HepG2 (cell line): Measurements from ENCODE around the gene MEI1. TPM values are rescaled to one million over a fixed set of nuclear protein-coding genes. Genes with fewer than 3 reads are reported as not detected.

Source experiments
- ATF1 ChIP-seq: IDR thresholded peaks from 2 replicates; pipeline ENCODE4 v1.6.1; 2016; ENCODE audit warnings: mild to moderate bottlenecking, control low read depth
- CHD2 ChIP-seq: IDR thresholded peaks from 2 replicates; pipeline ENCODE4 v1.6.1; 2011; ENCODE audit warnings: low read depth, low read length, improper control_type of control experiment
- FOXO4 ChIP-seq: sonication (generic); formaldehyde crosslinking; conservative IDR thresholded peaks from 2 replicates; pipeline ENCODE4 v1.8.1; 2023; ENCODE audit warnings: missing genetic modification reagents
- FOXP4 ChIP-seq: sonication (generic); formaldehyde crosslinking; IDR thresholded peaks from 2 replicates; pipeline ENCODE4 v1.4.0; 2020; ENCODE audit warnings: missing genetic modification reagents
- GMEB2 ChIP-seq: IDR thresholded peaks from 2 replicates; pipeline ENCODE4 v1.6.1; 2016; ENCODE audit warnings: missing biosample characterization, missing genetic modification reagents, low read depth
- HNRNPK ChIP-seq: fragments of 200-400 bp; formaldehyde crosslinking; IDR thresholded peaks from 2 replicates; pipeline ENCODE4 v1.6.1; 2018; ENCODE audit warnings: low read length, low read depth, moderate library complexity, mild to moderate bottlenecking; ENCODE audit not compliant: poor library complexity, severe bottlenecking
- IRX3 ChIP-seq: sonication (generic); formaldehyde crosslinking; IDR thresholded peaks from 2 replicates; pipeline ENCODE4 v1.8.1; 2023; ENCODE audit warnings: mild to moderate bottlenecking, low read depth, missing genetic modification reagents, borderline replicate concordance
- MTERF4 ChIP-seq: sonication (generic); formaldehyde crosslinking; IDR thresholded peaks from 2 replicates; pipeline ENCODE4 v1.8.0; 2023; ENCODE audit warnings: mild to moderate bottlenecking, missing genetic modification reagents
- PHF20 ChIP-seq: sonication (generic); formaldehyde crosslinking; IDR thresholded peaks from 2 replicates; pipeline ENCODE4 v1.5.0; 2020; ENCODE audit warnings: mild to moderate bottlenecking, missing genetic modification reagents
- RXRA ChIP-seq: sonication (generic); formaldehyde crosslinking; IDR thresholded peaks from 2 replicates; pipeline ENCODE4 v1.5.1; 2020; ENCODE audit warnings: missing genetic modification reagents
- SIX4 ChIP-seq: sonication (generic); formaldehyde crosslinking; IDR thresholded peaks from 2 replicates; pipeline ENCODE4 v1.4.0; 2020; ENCODE audit warnings: missing genetic modification reagents
- SP1 ChIP-seq, 2 experiments: fragments of 450-650 bp in 1 of 2; sonication (generic) in 1 of 2; formaldehyde crosslinking in 1 of 2; IDR thresholded peaks; 2 replicates each; pipeline versions ENCODE4 v1.4.0 to v1.6.1; 2016 to 2020; ENCODE audit warnings: missing genetic modification reagents in 1 of 2
- THAP9 ChIP-seq: sonication (generic); formaldehyde crosslinking; IDR thresholded peaks from 2 replicates; pipeline ENCODE4; 2020; ENCODE audit warnings: missing genetic modification reagents, mild to moderate bottlenecking, borderline replicate concordance
- TOE1 ChIP-seq: sonication (generic); formaldehyde crosslinking; IDR thresholded peaks from 2 replicates; pipeline ENCODE4 v1.4.0; 2020; ENCODE audit warnings: mild to moderate bottlenecking, missing genetic modification reagents
- TOPORS ChIP-seq: sonication (generic); formaldehyde crosslinking; IDR thresholded peaks from 2 replicates; pipeline ENCODE4 v1.8.0; 2023; ENCODE audit warnings: mild to moderate bottlenecking, missing genetic modification reagents
- ZNF546 ChIP-seq: sonication (generic); formaldehyde crosslinking; conservative IDR thresholded peaks from 2 replicates; pipeline ENCODE4 v1.8.1; 2023; ENCODE audit warnings: mild to moderate bottlenecking, missing genetic modification reagents
- ZNF781 ChIP-seq: sonication (generic); formaldehyde crosslinking; IDR thresholded peaks from 2 replicates; pipeline ENCODE4 v1.5.1; 2020; ENCODE audit warnings: borderline replicate concordance, mild to moderate bottlenecking, missing genetic modification reagents; ENCODE audit errors: not compliant biosample characterization
- polyA plus RNA-seq, 8 experiments: library from polyadenylated mRNA; depleted of rRNA in 3 of 8; stranded (reverse) in 7 of 8; unstranded in 1 of 8; fragments of >200 nt; fragmentation: Illumina TruSeq in 4 of 8; extraction: Trizol in 4 of 8; gene quantifications; 2 replicates each; pipeline versions ENCODE4 v1.2.1 to v1.2.3, GENCODE V29; 2011 to 2016; ENCODE audit warnings: low read depth in 4 of 8, missing spikeins in 1 of 8, mixed read lengths in 1 of 8; ENCODE audit not compliant: insufficient read depth in 1 of 8
- total RNA-seq, 5 experiments: library from RNA; depleted of rRNA; stranded (reverse); fragments of >200 nt; fragmentation: Illumina TruSeq; extraction: Trizol; gene quantifications; 2 replicates each; pipeline ENCODE4 v1.2.3, GENCODE V29; 2016; ENCODE audit warnings: low read depth in 1 of 5

MEI1 gene
- total and polyA plus RNA-seq, 2 of the 13 experiments (the other 11 are each of a cell fraction or from before 2014, with no cell fraction given): 0.75 to 1.9 TPM

GRCh38 chr22:41688365-41689211 lies 10.7 kb upstream of the MEI1 start, which contains the start of gene SNU13 (continued):
- TF ChIP-seq FOXO4 (CRISPR knock-in tag): 0 out of 2 replicates have a peak, but pooled peaks have one; percentile 33
- peak; percentile 39; the same call in 1 of the 2 replicates for TF ChIP-seq FOXP4
- TF ChIP-seq ZNF546 (CRISPR knock-in tag): peak; percentile 100
- no peak for TF ChIP-seq HNRNPK
- peak; percentile 38; the same call in 1 of the 2 replicates for TF ChIP-seq SIX4 (CRISPR knock-in tag)
- TF ChIP-seq IRX3 (CRISPR knock-in tag): peak; percentile 92
- peak; percentile 49; the same call in 1 of the 2 replicates for TF ChIP-seq TOPORS (CRISPR knock-in tag)
- TF ChIP-seq THAP9 (CRISPR knock-in tag): peak; percentile 89
- TF ChIP-seq ATF1 (CRISPR knock-in tag): peak; percentile 80
- no peak for TF ChIP-seq SP1 (IDR thresholded peaks at IDR 0.05)
- TF ChIP-seq SP1 (CRISPR knock-in tag; IDR thresholded peaks at IDR 0.05): peak; percentile 80; the same call in 1 of the 2 replicates
- TF ChIP-seq MTERF4 (CRISPR knock-in tag): 0 out of 2 replicates have a peak, but pooled peaks have one; percentile 13
- TF ChIP-seq PHF20 (CRISPR knock-in tag): peak; percentile 89
- TF ChIP-seq GMEB2: peak; percentile 80
- no peak for TF ChIP-seq CHD2
- TF ChIP-seq RXRA (CRISPR knock-in tag): no peak
- TF ChIP-seq ZNF781 (CRISPR knock-in tag): peak; percentile 19
- TF ChIP-seq TOE1: peak; percentile 83; the same call in 1 of the 2 replicates
